K562 (cell line): ENCODE results near the gene BRSK1.

Source experiments
- MXI1 ChIP-seq: IDR thresholded peaks from 2 replicates; pipeline ENCODE4 v1.6.1; 2011; ENCODE audit warnings: low read depth, mild to moderate bottlenecking, improper control_type of control experiment, low read length
- ZNF707 ChIP-seq: fragments of 250-450 bp; sonication (Bioruptor Pico); conservative IDR thresholded peaks from 2 replicates; pipeline ENCODE4 v1.8.0; 2022; ENCODE audit warnings: inconsistent platforms, mild to moderate bottlenecking, moderate library complexity

DNA sequence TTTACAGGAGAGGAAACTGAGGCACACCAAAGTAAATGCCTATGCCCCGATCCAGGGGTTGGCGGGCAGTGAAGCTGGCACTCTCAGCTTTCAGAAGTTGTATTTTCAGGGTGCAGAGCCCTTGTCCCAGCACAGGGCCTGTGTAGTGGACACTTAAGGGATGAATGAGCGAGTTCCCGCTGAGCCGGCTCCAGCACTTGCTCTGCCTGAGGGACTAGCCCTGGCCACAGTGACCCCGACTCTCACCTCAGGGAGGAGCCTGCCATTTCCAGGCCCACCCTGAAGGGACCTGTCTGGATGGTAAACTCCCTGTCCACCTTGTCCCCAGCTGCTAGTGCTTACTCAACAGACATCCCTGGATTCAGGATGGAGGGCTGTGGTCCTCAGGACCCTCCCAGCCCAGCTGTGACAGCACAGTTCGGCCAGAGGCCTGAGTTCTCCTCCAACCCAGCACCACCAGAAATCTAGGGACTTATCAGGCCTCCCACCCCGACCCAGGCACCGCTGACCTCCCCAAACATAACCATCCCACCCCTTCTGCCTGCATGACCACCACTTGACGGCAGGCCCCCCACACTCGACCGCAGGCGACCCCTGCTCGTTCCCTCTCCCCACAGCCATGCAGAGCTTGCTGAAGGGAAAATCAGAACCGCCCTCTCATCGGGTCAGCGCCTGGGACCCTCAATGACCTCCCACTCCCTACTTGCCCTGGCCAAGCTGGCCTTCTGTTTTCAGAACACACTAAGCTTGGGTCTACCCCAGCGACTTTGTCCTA lies 33.3 kb upstream of the BRSK1 start:
- no peak for TF ChIP-seq MXI1
- no peak for TF ChIP-seq ZNF707 (CRISPR knock-in tag)
